Omental fat pad (tissue), 4 donors: ENCODE measurements around the gene CACNA2D1. TPM values are rescaled to one million over a fixed set of nuclear protein-coding genes. Genes with fewer than 3 reads are reported as not detected.

Experiments
- ATAC-seq: fragments of 150-250 bp; one replicate; pipeline ENCODE4 v1.9.1; 2016; ENCODE audit warnings: mild to moderate bottlenecking, moderate library complexity; ENCODE audit not compliant: low FRiP score
- DNase-seq: peaks from one replicate; pipeline ENCODE4 v3.0.0-alpha.2; 2019; ENCODE audit warnings: low spot score
- CTCF ChIP-seq, 3 donors: fragments of 450-650 bp; IDR thresholded peaks; one replicate each; pipeline ENCODE4 v1.5.1; 2016 to 2017; ENCODE audit warnings: antibody characterized with exemption in 3 of 3, mild to moderate bottlenecking in 3 of 3, moderate library complexity in 2 of 3
- total RNA-seq, 4 donors: library from RNA; depleted of rRNA; stranded (reverse); fragments of >200 nt; gene quantifications; one replicate each; pipeline ENCODE4 v1.1.0, GENCODE V29; 2016

The CACNA2D1 gene
- total RNA-seq, 4 donors from 2014 or later: 20.5 to 39.8 (median 29.3) TPM

- no peak for TF ChIP-seq CTCF (IDR thresholded peaks at IDR 0.05)
- ATAC-seq (no peak), DNase-seq (no peak)
These were observed 270.7 kb downstream of the CACNA2D1 start for GRCh38 chr7:82172881-82173280.

DNA sequence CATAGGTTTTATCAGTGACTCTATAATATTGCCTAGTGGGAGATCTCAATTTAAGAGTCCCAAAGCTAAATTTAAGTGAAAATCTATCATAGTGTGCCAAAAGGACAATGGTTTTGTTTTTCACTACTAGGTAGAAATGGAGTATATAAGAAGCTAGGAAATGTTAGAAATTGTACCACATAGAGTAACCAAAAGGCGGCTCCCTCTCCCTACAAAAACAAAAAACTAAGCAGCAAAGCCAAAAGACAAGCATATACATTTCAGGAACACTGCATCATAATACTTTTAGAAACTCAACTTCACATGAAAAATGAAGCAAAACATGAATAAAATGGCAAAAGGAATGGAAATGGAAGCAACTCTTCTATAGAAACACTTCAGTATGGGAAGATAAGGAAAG lies 271.6 kb downstream of the CACNA2D1 start:
- no peak for TF ChIP-seq CTCF (IDR thresholded peaks at IDR 0.05)
- no peak for ATAC-seq
- DNase-seq: no peak

- no peak for TF ChIP-seq CTCF (IDR thresholded peaks at IDR 0.05)
- DNase-seq (no peak), ATAC-seq (no peak)
These were observed 275.8 kb downstream of the CACNA2D1 start for GRCh38 chr7:82167558-82168314.

- no peak for ATAC-seq
- no peak for TF ChIP-seq CTCF (IDR thresholded peaks at IDR 0.05)
These were observed 277.1 kb downstream of the CACNA2D1 start for GRCh38 chr7:82166260-82167015.

DNA sequence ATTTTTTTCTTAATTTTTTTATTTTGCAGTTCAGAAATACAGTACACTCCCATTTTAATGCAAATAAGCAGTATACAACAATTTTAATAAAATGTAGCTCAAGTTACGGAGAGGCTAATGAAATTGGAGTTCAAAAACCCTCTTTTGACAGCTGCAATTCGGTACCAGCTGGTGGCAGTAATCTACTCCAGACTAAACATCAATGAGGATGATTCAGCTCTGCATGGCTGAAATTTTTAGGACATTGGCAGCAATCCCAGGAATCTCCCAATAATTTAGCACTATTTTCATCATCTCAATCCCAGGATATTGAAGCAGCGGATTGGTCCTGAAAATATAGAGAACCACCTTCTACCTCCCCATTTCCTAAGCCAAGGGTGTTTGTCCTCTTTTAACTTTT lies 278.8 kb downstream of the CACNA2D1 start:
- no peak for TF ChIP-seq CTCF (IDR thresholded peaks at IDR 0.05)
- peak; percentile 68 for ATAC-seq

More at GRCh38 chr7:82166260-82167015, 277.1 kb downstream of the CACNA2D1 start:
- DNase-seq: no peak

GRCh38 chr7:82164410-82164809 lies 279.2 kb downstream of the CACNA2D1 start:
- ATAC-seq (peak; percentile 44), DNase-seq (no peak)
- no peak for TF ChIP-seq CTCF (IDR thresholded peaks at IDR 0.05)

More for the DNA sequence above, 278.8 kb downstream of the CACNA2D1 start:
- no peak for DNase-seq
